Activated CD8-positive, alpha-beta T cell treated with anti-CD3 and anti-CD28 coated beads, Interleukin-2, amount 10 ng/mL, durations not matched to agents 7 days and 5 days (primary cell): ENCODE measurements around the gene PDE4C. TPM values are rescaled to one million over a fixed set of nuclear protein-coding genes. Genes with fewer than 3 reads are reported as not detected.

ENCODE experiments used
- ATAC-seq: fragments of 150-1000 bp; cut with Tn5 transposase; one replicate; pipeline ENCODE4 v1.10.0; 2021; ENCODE audit warnings: moderate library complexity
- CTCF ChIA-PET: fragments of 350-600 bp; sonication (Branson Sonifier 250); formaldehyde crosslinking; loops from one replicate; lab custom pipeline; 2021; ENCODE audit warnings: antibody characterized with exemption; lab: Charles Lee
- POLR2A ChIA-PET: fragments of 350-600 bp; sonication (Branson Sonifier 250); formaldehyde crosslinking; loops from one replicate; lab custom pipeline; 2021; ENCODE audit warnings: antibody characterized with exemption; lab: Charles Lee
- DNase-seq: peaks from one replicate; pipeline ENCODE4 v3.0.0-alpha.2; 2020
- H3K27ac Mint-ChIP-seq: one replicate; pipeline ENCODE4 v1.8.0; 2021; ENCODE audit warnings: mild to moderate bottlenecking, mixed read lengths
- H3K27me3 Mint-ChIP-seq: one replicate; pipeline ENCODE4 v1.8.0; 2021; ENCODE audit warnings: low read depth, mixed read lengths
- H3K36me3 Mint-ChIP-seq: one replicate; pipeline ENCODE4 v1.8.0; 2021; ENCODE audit warnings: low read depth, mixed read lengths
- H3K4me1 Mint-ChIP-seq: one replicate; pipeline ENCODE4 v1.8.0; 2021; ENCODE audit warnings: low read depth, mixed read lengths
- H3K4me3 Mint-ChIP-seq: one replicate; pipeline ENCODE4 v1.8.0; 2021; ENCODE audit warnings: mild to moderate bottlenecking, mixed read lengths
- H3K9me3 Mint-ChIP-seq: one replicate; pipeline ENCODE4 v1.8.0; 2022; ENCODE audit warnings: mixed read lengths; ENCODE audit not compliant: insufficient read depth
- total RNA-seq, 2 experiments: library from RNA; stranded (reverse); gene quantifications; one replicate each; pipeline ENCODE4 v1.2.3, GENCODE V29; 2021

Gene PDE4C
- total RNA-seq, 2 experiments from 2014 or later, result 0.08 TPM; not detected in 1

GRCh38 chr19:18253130-18253529 is 26.9 kb upstream of the PDE4C start:
- POLR2A ChIA-PET, result interaction anchor here (0.7 to 1.2 kb wide), 2 partner anchors 20 to 43 kb away, joined by 3 to 6 read pairs; no protein-coding TSS in a partner anchor
- Mint-ChIP-seq H3K27me3 (peaks cover 23% of the 10 kb centered on the region), H3K4me3 (no peak overlapping the region), H3K27ac (no peak overlapping the region), H3K4me1 (no peaks in the 10 kb centered on the region), H3K36me3 (no peaks in the 10 kb centered on the region), H3K9me3 (no peaks in the 10 kb centered on the region)
- DNase-seq (no peak), ATAC-seq (no peak)
- CTCF ChIA-PET, result interaction anchor here (1.1 to 7.7 kb wide), 14 partner anchors 9 to 140 kb away, joined by 3 to 135 read pairs (median 10); partner anchors contain the start of genes LSM4, MPV17L2 and RAB3A

- no peaks in the 10 kb centered on the region for H3K9me3 Mint-ChIP-seq
- ATAC-seq (no peak), DNase-seq (no peak)
- peaks cover 23% of the 10 kb centered on the region for H3K27me3 Mint-ChIP-seq
- ChIA-PET POLR2A (interaction anchor here (0.7 to 1.5 kb wide), 4 partner anchors 19 to 47 kb away, joined by 3 to 6 read pairs (median 3); no protein-coding TSS in a partner anchor), CTCF (interaction anchor here (0.8 to 7.7 kb wide), 27 partner anchors 10 to 314 kb away, joined by 3 to 135 read pairs (median 4); partner anchors contain the start of genes IQCN, MPV17L2 and RAB3A)
- no peaks in the 10 kb centered on the region for H3K4me1 Mint-ChIP-seq
- no peaks in the 10 kb centered on the region for H3K36me3 Mint-ChIP-seq
- H3K4me3 Mint-ChIP-seq, result no peak overlapping the region
- no peak overlapping the region for H3K27ac Mint-ChIP-seq
Measured at GRCh38 chr19:18252370-18252717, 26.1 kb upstream of the PDE4C start.

- Mint-ChIP-seq H3K36me3 (no peaks in the 10 kb centered on the region), H3K4me1 (no peaks in the 10 kb centered on the region), H3K4me3 (no peak overlapping the region), H3K27me3 (peaks cover 23% of the 10 kb centered on the region), H3K27ac (no peak overlapping the region), H3K9me3 (no peaks in the 10 kb centered on the region)
- peak; percentile 74 for ATAC-seq
- ChIA-PET POLR2A (interaction anchor here (1.0 to 1.5 kb wide), 2 partner anchors 43 to 46 kb away, joined by 3 read pairs; no protein-coding TSS in a partner anchor), CTCF (interaction anchor here (0.6 to 7.7 kb wide), 33 partner anchors 11 to 314 kb away, joined by 3 to 135 read pairs (median 4); partner anchors contain the start of genes IQCN, JUND, MPV17L2 and RAB3A)
- DNase-seq, result peak; percentile 88
Measured at GRCh38 chr19:18251587-18252369, 25.5 kb upstream of the PDE4C start.

- no peak for DNase-seq
- Mint-ChIP-seq H3K4me1 (no peaks in the 10 kb centered on the region), H3K27ac (no peak overlapping the region), H3K27me3 (peaks cover 20% of the 10 kb centered on the region), H3K36me3 (no peaks in the 10 kb centered on the region), H3K4me3 (no peak overlapping the region), H3K9me3 (no peaks in the 10 kb centered on the region)
- ATAC-seq, result no peak
- ChIA-PET CTCF (interaction anchor here (1.3 to 7.7 kb wide), 5 partner anchors 11 to 58 kb away, joined by 3 to 135 read pairs (median 5); partner anchors contain the start of genes MPV17L2 and RAB3A), POLR2A (no interaction called here)
Measured at GRCh38 chr19:18249834-18250233, 23.6 kb upstream of the PDE4C start.

GRCh38 chr19:18245297-18245696 is 19.1 kb upstream of the PDE4C start:
- Mint-ChIP-seq H3K9me3 (no peaks in the 10 kb centered on the region), H3K4me3 (no peak overlapping the region), H3K27ac (no peak overlapping the region), H3K4me1 (no peaks in the 10 kb centered on the region), H3K27me3 (peaks cover 4% of the 10 kb centered on the region), H3K36me3 (no peaks in the 10 kb centered on the region)
- ATAC-seq, result no peak
- ChIA-PET CTCF (no interaction called here), POLR2A (no interaction called here)
- no peak for DNase-seq

GRCh38 chr19:18239303-18239702 is 13.1 kb upstream of the PDE4C start:
- DNase-seq (peak; percentile 45), ATAC-seq (no peak)
- CTCF ChIA-PET, result interaction anchor here (1.0 to 3.7 kb wide), 5 partner anchors 14 to 90 kb away, joined by 4 to 20 read pairs (median 4); partner anchors contain the start of gene RAB3A
- no peaks in the 10 kb centered on the region for H3K36me3 Mint-ChIP-seq
- POLR2A ChIA-PET, result no interaction called here
- H3K4me3 Mint-ChIP-seq, result no peak overlapping the region
- H3K27ac Mint-ChIP-seq, result no peak overlapping the region
- no peaks in the 10 kb centered on the region for H3K4me1 Mint-ChIP-seq
- H3K27me3 Mint-ChIP-seq, result peaks cover 11% of the 10 kb centered on the region
- H3K9me3 Mint-ChIP-seq, result no peaks in the 10 kb centered on the region

GRCh38 chr19:18234194-18234593 is 8.0 kb upstream of the PDE4C start:
- Mint-ChIP-seq H3K9me3 (no peaks in the 10 kb centered on the region), H3K4me3 (no peak overlapping the region), H3K4me1 (peaks cover 6% of the 10 kb centered on the region), H3K36me3 (no peaks in the 10 kb centered on the region), H3K27ac (no peak overlapping the region), H3K27me3 (peaks cover 28% of the 10 kb centered on the region)
- DNase-seq, result no peak
- POLR2A ChIA-PET, result interaction anchor here (1.8 to 2.0 kb wide), 2 partner anchors 24 to 47 kb away, joined by 4 to 8 read pairs; partner anchors contain the start of gene JUND
- CTCF ChIA-PET, result interaction anchor here (0.8 to 1.5 kb wide), 2 partner anchors 16 to 296 kb away, joined by 3 to 4 read pairs; no protein-coding TSS in a partner anchor
- ATAC-seq, result no peak

- Mint-ChIP-seq H3K27ac (no peak overlapping the region), H3K36me3 (no peaks in the 10 kb centered on the region), H3K9me3 (no peaks in the 10 kb centered on the region), H3K4me1 (peaks cover 6% of the 10 kb centered on the region), H3K27me3 (peaks cover 27% of the 10 kb centered on the region), H3K4me3 (no peak overlapping the region)
- CTCF ChIA-PET, result interaction anchor here (0.7 to 1.7 kb wide), 4 partner anchors 9 to 295 kb away, joined by 3 to 6 read pairs (median 4); no protein-coding TSS in a partner anchor
- POLR2A ChIA-PET, result interaction anchor here (0.6 to 2.0 kb wide), 4 partner anchors 14 to 48 kb away, joined by 4 to 8 read pairs (median 5); partner anchors contain the start of gene JUND
- ATAC-seq (peak; percentile 87), DNase-seq (peak; percentile 79)
Measured at GRCh38 chr19:18233224-18233825, 7.1 kb upstream of the PDE4C start.

- POLR2A ChIA-PET, result interaction anchor here (0.6 to 2.0 kb wide), 5 partner anchors 13 to 946 kb away, joined by 3 to 8 read pairs (median 4); partner anchors contain the start of gene JUND
- peaks cover 6% of the 10 kb centered on the region for H3K4me1 Mint-ChIP-seq
- ATAC-seq, result peak; percentile 12
- H3K27ac Mint-ChIP-seq, result no peak overlapping the region
- no peaks in the 10 kb centered on the region for H3K36me3 Mint-ChIP-seq
- DNase-seq, result no peak
- H3K9me3 Mint-ChIP-seq, result no peaks in the 10 kb centered on the region
- H3K27me3 Mint-ChIP-seq, result peaks cover 32% of the 10 kb centered on the region
- CTCF ChIA-PET, result interaction anchor here (0.7 to 1.7 kb wide), 4 partner anchors 8 to 294 kb away, joined by 3 to 6 read pairs (median 4); no protein-coding TSS in a partner anchor
- H3K4me3 Mint-ChIP-seq, result no peak overlapping the region
Measured at GRCh38 chr19:18232540-18233223, 6.4 kb upstream of the PDE4C start.

GRCh38 chr19:18231775-18232174 is 5.5 kb upstream of the PDE4C start:
- Mint-ChIP-seq H3K9me3 (no peaks in the 10 kb centered on the region), H3K4me3 (no peak overlapping the region), H3K36me3 (no peaks in the 10 kb centered on the region), H3K27ac (no peak overlapping the region), H3K27me3 (peaks cover 40% of the 10 kb centered on the region), H3K4me1 (peaks cover 8% of the 10 kb centered on the region)
- no peak for ATAC-seq
- ChIA-PET POLR2A (interaction anchor here (0.6 kb wide), 1 partner anchor 142 kb away, joined by 4 read pairs; no protein-coding TSS in a partner anchor), CTCF (interaction anchor here (0.9 to 1.7 kb wide), 2 partner anchors 20 to 23 kb away, joined by 3 to 6 read pairs; no protein-coding TSS in a partner anchor)
- DNase-seq, result no peak
